HEK293T (cell line): ENCODE results near the gene HOXA7.

ENCODE experiments used
- CTCF ChIA-PET: fragments of 350-600 bp; formaldehyde crosslinking; extraction: SDS; loops from one replicate; lab custom pipeline; 2021; ENCODE audit warnings: antibody characterized with exemption, inconsistent platforms; lab: Yijun Ruan, JAX
- POLR2A ChIA-PET: fragments of 350-600 bp; formaldehyde crosslinking; extraction: SDS; loops from one replicate; lab custom pipeline; 2020; ENCODE audit warnings: antibody characterized with exemption, inconsistent platforms; lab: Yijun Ruan, JAX
- DNase-seq: peaks from one replicate; pipeline ENCODE4 v3.0.0; 2012; ENCODE audit warnings: mixed read lengths; ENCODE audit errors: extremely low spot score
- ARNT ChIP-seq: fragments of 450-650 bp; IDR thresholded peaks from 2 replicates; pipeline ENCODE4 v1.6.1; 2017; ENCODE audit warnings: mild to moderate bottlenecking
- BHLHE40 ChIP-seq: fragments of 450-650 bp; IDR thresholded peaks from 2 replicates; pipeline ENCODE4 v1.6.1; 2016; ENCODE audit warnings: mild to moderate bottlenecking, moderate library complexity, borderline replicate concordance
- CTBP1 ChIP-seq: fragments of 450-650 bp; IDR thresholded peaks from 2 replicates; pipeline ENCODE4 v1.6.1; 2016; ENCODE audit warnings: borderline replicate concordance
- ELF4 ChIP-seq: fragments of 450-650 bp; IDR thresholded peaks from 2 replicates; pipeline ENCODE4 v1.6.1; 2017; ENCODE audit warnings: antibody characterized with exemption
- FOXA1 ChIP-seq: fragments of 450-650 bp; IDR thresholded peaks from 2 replicates; pipeline ENCODE4 v1.6.1; 2016; ENCODE audit warnings: mild to moderate bottlenecking
- FOXK2 ChIP-seq: fragments of 450-650 bp; IDR thresholded peaks from 2 replicates; pipeline ENCODE4 v1.6.1; 2016; ENCODE audit warnings: mild to moderate bottlenecking
- FOXM1 ChIP-seq: fragments of 450-650 bp; IDR thresholded peaks from 2 replicates; pipeline ENCODE4 v1.6.1; 2017; ENCODE audit warnings: mild to moderate bottlenecking, borderline replicate concordance
- HDGF ChIP-seq: fragments of 450-650 bp; IDR thresholded peaks from 2 replicates; pipeline ENCODE4 v1.6.1; 2017; ENCODE audit warnings: antibody characterized with exemption, borderline replicate concordance
- L3MBTL2 ChIP-seq: fragments of 450-650 bp; conservative IDR thresholded peaks from 2 replicates; pipeline ENCODE4 v1.6.1; 2016; ENCODE audit warnings: mild to moderate bottlenecking
- LEF1 ChIP-seq: fragments of 450-650 bp; IDR thresholded peaks from 2 replicates; pipeline ENCODE4 v1.6.1; 2017; ENCODE audit warnings: mild to moderate bottlenecking, borderline replicate concordance
- NFRKB ChIP-seq: fragments of 450-650 bp; IDR thresholded peaks from 2 replicates; pipeline ENCODE4 v1.6.1; 2016; ENCODE audit warnings: mild to moderate bottlenecking, moderate library complexity
- PKNOX1 ChIP-seq: fragments of 450-650 bp; IDR thresholded peaks from 2 replicates; pipeline ENCODE4 v1.6.1; 2016
- SP1 ChIP-seq: fragments of 450-650 bp; IDR thresholded peaks from 2 replicates; pipeline ENCODE4 v1.6.1; 2017
- SUZ12 ChIP-seq: fragments of 450-650 bp; IDR thresholded peaks from 2 replicates; pipeline ENCODE4 v1.6.1; 2016; ENCODE audit warnings: mild to moderate bottlenecking
- TARDBP ChIP-seq: fragments of 450-650 bp; IDR thresholded peaks from 2 replicates; pipeline ENCODE4 v1.6.1; 2016
- ZNF384 ChIP-seq: fragments of 450-650 bp; IDR thresholded peaks from 2 replicates; pipeline ENCODE4 v1.6.1; 2016

HOXA7 gene

GRCh38 chr7:27186668-27187474, 30.4 kb upstream of the HOXA7 start:
- CTCF ChIA-PET, result interaction anchor here (0.6 to 1.4 kb wide), 7 partner anchors 9 to 1313 kb away, joined by 3 to 6 read pairs (median 3); partner anchors contain the start of gene HOXA13
- TF ChIP-seq TARDBP (no peak), PKNOX1 (no peak), ARNT (no peak), HDGF (no peak), SP1 (no peak), ZNF384 (no peak), CTBP1 (no peak), FOXK2 (no peak), FOXM1 (no peak), ELF4 (no peak), FOXA1 (no peak), SUZ12 (no peak), L3MBTL2 (no peak), BHLHE40 (no peak)
- DNase-seq, result no peak
- POLR2A ChIA-PET, result interaction anchor here (0.7 to 10.3 kb wide), 13 partner anchors 8 to 420 kb away, joined by 3 to 215 read pairs (median 5); partner anchors contain the start of genes HOXA10, HOXA13, HOXA3 and HOXA7

GRCh38 chr7:27185854-27186667, 29.6 kb upstream of the HOXA7 start:
- DNase-seq, result no peak
- CTCF ChIA-PET, result interaction anchor here (0.6 to 1.4 kb wide), 4 partner anchors 9 to 36 kb away, joined by 3 to 4 read pairs (median 3); partner anchors contain the start of gene HOXA13
- no peak for TF ChIP-seq CTBP1
- peak; percentile 66; the same call in 1 of the 2 replicates for TF ChIP-seq HDGF
- no peak; the same call in 1 of the 2 replicates for TF ChIP-seq L3MBTL2
- POLR2A ChIA-PET, result interaction anchor here (0.9 to 10.3 kb wide), 10 partner anchors 10 to 420 kb away, joined by 3 to 215 read pairs (median 6); partner anchors contain the start of genes HOXA10, HOXA13, HOXA3 and HOXA7

- POLR2A ChIA-PET, result interaction anchor here (0.6 to 10.3 kb wide), 17 partner anchors 10 to 989 kb away, joined by 3 to 215 read pairs (median 5); partner anchors contain the start of genes CBX3, HNRNPA2B1, HOXA10 and HOXA13
- peak; percentile 74 for DNase-seq
- CTCF ChIA-PET, result interaction anchor here (0.7 to 1.3 kb wide), 2 partner anchors 11 to 15 kb away, joined by 3 read pairs; partner anchors contain the start of gene HOXA13
Observed at GRCh38 chr7:27185013-27185853, 28.8 kb upstream of the HOXA7 start, which contains the start of gene HOXA11. HOXA11 (minus strand) TSS chr7:27185232; CDS start chr7:27185144, 88 bp downstream.

GRCh38 chr7:27184337-27185012, 28.0 kb upstream of the HOXA7 start:
- ChIA-PET CTCF (interaction anchor here (0.6 to 1.3 kb wide), 4 partner anchors 12 to 986 kb away, joined by 3 to 4 read pairs (median 4); partner anchors contain the start of gene HOXA13), POLR2A (interaction anchor here (0.6 to 10.3 kb wide), 16 partner anchors 13 to 988 kb away, joined by 3 to 215 read pairs (median 5); partner anchors contain the start of genes CBX3, HNRNPA2B1, HOXA10 and HOXA13)
- no peak for TF ChIP-seq TARDBP
- TF ChIP-seq L3MBTL2, result no peak
- TF ChIP-seq HDGF, result no peak
- TF ChIP-seq SUZ12, result no peak
- no peak for TF ChIP-seq CTBP1
- no peak for TF ChIP-seq SP1
- TF ChIP-seq BHLHE40, result no peak
- TF ChIP-seq ARNT, result no peak
- no peak for TF ChIP-seq PKNOX1
- no peak for TF ChIP-seq FOXA1
- no peak for TF ChIP-seq LEF1
- no peak for TF ChIP-seq ELF4
- no peak for TF ChIP-seq FOXM1
- no peak for TF ChIP-seq ZNF384
- no peak for TF ChIP-seq NFRKB
- TF ChIP-seq FOXK2, result no peak
- DNase-seq, result no peak

More at GRCh38 chr7:27185013-27185853, 28.8 kb upstream of the HOXA7 start, which contains the start of gene HOXA11:
- TF ChIP-seq PKNOX1 (peak; percentile 57), ELF4 (no peak), ZNF384 (peak; percentile 94)
